DOHH2 (cell line): ENCODE data around the gene PALM3.

Experiments
- CTCF ChIP-seq: fragments of 200-600 bp; sonication (generic); IDR thresholded peaks from one replicate; pipeline ENCODE4 v1.5.1; 2014; ENCODE audit warnings: antibody characterized with exemption, mild to moderate bottlenecking, low read depth, low read length; ENCODE audit not compliant: poor library complexity, severe bottlenecking
- EZH2phosphoT487 ChIP-seq: fragments of 200-600 bp; sonication (generic); IDR thresholded peaks from 2 replicates; pipeline ENCODE4 v1.6.1; 2017; ENCODE audit warnings: borderline replicate concordance, mild to moderate bottlenecking, antibody characterized with exemption, low read length, moderate library complexity, mixed read lengths

- TF ChIP-seq CTCF, result no peak
- TF ChIP-seq EZH2phosphoT487, result no peak
Observed at GRCh38 chr19:14035706-14036105, 26.2 kb downstream of the PALM3 start.
